Esophagus (tissue), 2 donors: ENCODE measurements around the gene HIGD1A. TPM values are rescaled to one million over a fixed set of nuclear protein-coding genes. Genes with fewer than 3 reads are reported as not detected.

Experiments used
- H3K27ac ChIP-seq, 2 donors: one replicate each; pipeline ENCODE4 v1.5.1; 2013; ENCODE audit warnings: low read depth in 2 of 2, mild to moderate bottlenecking in 2 of 2, inconsistent platforms in 1 of 2, low read length in 1 of 2, moderate library complexity in 1 of 2
- H3K27me3 ChIP-seq, 2 donors: one replicate each; pipeline ENCODE4 v1.6.1; 2013; ENCODE audit warnings: low read length in 2 of 2, control low read depth in 1 of 2, mild to moderate bottlenecking in 1 of 2; ENCODE audit not compliant: insufficient read depth in 2 of 2, control insufficient read depth in 1 of 2
- H3K36me3 ChIP-seq, 2 donors: one replicate each; pipeline ENCODE4 v1.6.1; 2013; ENCODE audit warnings: low read length in 1 of 2; ENCODE audit not compliant: control insufficient read depth in 2 of 2, insufficient read depth in 2 of 2
- H3K4me1 ChIP-seq, 2 donors: one replicate each; pipeline ENCODE4 v1.6.1; 2013; ENCODE audit warnings: low read length in 1 of 2; ENCODE audit not compliant: control insufficient read depth in 2 of 2, insufficient read depth in 2 of 2
- H3K4me3 ChIP-seq, 2 donors: one replicate each; pipeline ENCODE4 v1.5.1; 2013; ENCODE audit warnings: low read length in 2 of 2, mild to moderate bottlenecking in 2 of 2, low read depth in 1 of 2, moderate library complexity in 1 of 2
- H3K9me3 ChIP-seq, 2 donors: one replicate each; pipeline ENCODE4 v1.6.1; 2013; ENCODE audit warnings: mild to moderate bottlenecking in 2 of 2, low read depth in 1 of 2, low read length in 1 of 2, moderate library complexity in 1 of 2; ENCODE audit not compliant: control insufficient read depth in 2 of 2, insufficient read depth in 1 of 2
- WGBS, 2 donors: extraction: QIAGEN DNeasy Blood & Tissue Kit; methylation state at CpG; one replicate each; pipeline ENCODE4 v1.1.7; 2013; 5-methylcytosine and 5-hydroxymethylcytosine counted together
- polyA plus RNA-seq, 2 donors: library from polyadenylated mRNA; stranded (reverse); fragments of 200-250 nt; gene quantifications; one replicate each; pipeline ENCODE4 v1.2.3, GENCODE V29; 2013
- donor health status: healthy with polysubstance abuse.
- donor health status: Bipolar disorder and iron deficiency.

Gene HIGD1A
- polyA plus RNA-seq, result 100 to 1,000 TPM; 137 to 161 TPM

- H3K4me3 ChIP-seq, result peak within 1 kb of the TSS; percentile 75 to 81
- WGBS, 2 donors, result 1% methylated on average over 63 of the region's 63 CpGs
Observed at GRCh38 chr3:42804106-42804830, at the start of gene HIGD1A. TSS of gene HIGD1A (minus strand) at chr3:42804490. CDS start at chr3:42794253, 10,237 bp downstream.

GRCh38 chr3:42853739-42854302, 49.5 kb upstream of the HIGD1A start:
- Histone ChIP-seq H3K27ac (no peak overlapping the region), H3K27me3 (no peaks in the 10 kb centered on the region), H3K4me3 (no peak overlapping the region), H3K36me3 (no peaks in the 10 kb centered on the region), H3K9me3 (no peaks in the 10 kb centered on the region), H3K4me1 (peaks cover 0 to 3% of the 10 kb centered on the region in 2 donors)
- 73 to 77% methylated on average over 4 of the region's 4 CpGs for WGBS, 2 donors

More at GRCh38 chr3:42804106-42804830, at the start of gene HIGD1A:
- Histone ChIP-seq H3K36me3 (no peaks in the 10 kb centered on the region), H3K9me3 (no peaks in the 10 kb centered on the region), H3K27ac (peak within 1 kb of the TSS; percentile 94 to 99), H3K27me3 (no peaks in the 10 kb centered on the region), H3K4me1 (peaks cover 0 to 6% of the 10 kb centered on the region in 2 donors)

DNA sequence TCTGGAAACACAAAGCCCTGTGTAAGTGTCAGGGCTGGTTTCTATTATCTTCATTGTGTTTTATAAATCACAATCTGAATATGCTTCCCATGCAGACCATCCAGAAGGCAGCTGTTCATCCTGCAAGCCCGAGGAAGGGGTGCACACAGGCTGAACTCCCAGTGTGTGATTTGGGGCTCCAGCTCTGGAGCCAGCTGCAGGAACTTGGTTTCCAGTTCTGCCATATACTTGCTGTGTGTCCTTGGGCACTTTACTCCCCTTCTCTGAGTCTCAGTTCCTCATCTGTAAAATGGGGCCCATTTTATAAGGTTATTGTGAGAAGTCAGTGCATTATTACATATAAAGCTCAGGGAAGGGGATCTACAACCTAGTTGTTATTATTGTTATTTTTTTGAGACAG, 48.8 kb upstream of the HIGD1A start:
- H3K36me3 ChIP-seq, result no peaks in the 10 kb centered on the region
- H3K27me3 ChIP-seq, result no peaks in the 10 kb centered on the region
- no peak overlapping the region for H3K27ac ChIP-seq
- 74 to 79% methylated on average over 1 of the region's 1 CpG for WGBS, 2 donors
- H3K4me3 ChIP-seq, result no peak overlapping the region
- H3K9me3 ChIP-seq, result no peaks in the 10 kb centered on the region
- peaks cover 0 to 3% of the 10 kb centered on the region in 2 donors for H3K4me1 ChIP-seq

GRCh38 chr3:42852441-42852840, 48.2 kb upstream of the HIGD1A start:
- 46 to 59% methylated on average over 2 of the region's 2 CpGs for WGBS, 2 donors
- Histone ChIP-seq H3K9me3 (no peaks in the 10 kb centered on the region), H3K4me1 (peaks cover 0 to 3% of the 10 kb centered on the region in 2 donors), H3K4me3 (no peak overlapping the region), H3K27ac (no peak overlapping the region), H3K36me3 (no peaks in the 10 kb centered on the region), H3K27me3 (no peaks in the 10 kb centered on the region)

DNA sequence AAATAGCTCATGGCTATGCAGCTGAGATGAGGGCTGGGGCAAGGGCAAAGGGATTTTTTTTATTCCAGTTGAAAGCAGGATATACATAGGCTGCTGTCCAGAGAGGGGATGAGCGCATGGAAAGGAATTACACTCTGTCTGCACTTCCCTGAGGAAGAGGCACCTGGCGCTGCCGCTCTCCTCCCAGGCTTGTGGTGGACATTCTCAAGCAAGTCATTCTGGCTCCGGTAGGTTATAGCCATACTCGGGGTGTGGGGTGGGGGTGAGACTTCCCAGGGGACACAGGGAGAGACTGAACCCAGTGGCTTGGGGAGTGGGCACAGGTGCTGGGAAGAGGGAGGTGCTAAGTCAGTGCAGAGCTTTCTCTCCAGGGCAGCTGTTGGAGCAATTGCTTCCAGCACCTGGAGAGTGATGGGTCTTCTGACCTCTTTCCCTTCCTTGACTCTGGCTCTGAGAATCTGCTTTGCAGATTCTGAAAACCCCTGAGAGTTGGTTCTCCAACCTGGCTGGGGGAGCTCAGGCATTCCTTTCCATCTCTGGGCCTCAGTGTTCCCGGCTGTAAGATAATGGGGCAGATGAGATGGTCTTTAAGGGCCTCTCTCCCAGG, 47.0 kb upstream of the HIGD1A start:
- H3K27ac ChIP-seq, result no peak overlapping the region
- 92 to 93% methylated on average over 6 of the region's 6 CpGs for WGBS, 2 donors
- H3K36me3 ChIP-seq, result no peaks in the 10 kb centered on the region
- no peak overlapping the region for H3K4me3 ChIP-seq
- no peaks in the 10 kb centered on the region for H3K27me3 ChIP-seq
- H3K4me1 ChIP-seq, result peaks cover 0 to 3% of the 10 kb centered on the region in 2 donors
- H3K9me3 ChIP-seq, result no peaks in the 10 kb centered on the region

DNA sequence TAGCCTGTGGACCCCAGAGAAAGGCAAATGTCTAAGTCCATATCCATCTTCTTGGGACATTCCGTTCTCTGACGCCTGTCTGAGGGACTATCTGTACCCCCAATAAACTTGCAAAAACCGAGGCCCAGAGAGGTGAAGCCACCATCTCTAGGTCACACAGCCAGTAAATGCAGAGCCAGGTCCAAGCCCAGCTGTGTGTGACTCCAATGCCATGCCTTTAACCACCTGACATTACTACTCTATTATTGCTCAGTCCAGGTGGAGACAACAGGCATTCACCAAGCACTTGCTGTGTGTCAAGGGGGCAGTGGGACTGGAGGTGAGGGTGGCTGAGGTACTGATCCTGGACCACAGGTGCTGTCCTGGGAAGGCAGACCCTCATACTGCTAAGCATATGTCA, 46.0 kb upstream of the HIGD1A start:
- Histone ChIP-seq H3K4me1 (peaks cover 0 to 4% of the 10 kb centered on the region in 2 donors), H3K9me3 (no peaks in the 10 kb centered on the region), H3K4me3 (no peak overlapping the region), H3K36me3 (no peaks in the 10 kb centered on the region), H3K27me3 (no peaks in the 10 kb centered on the region), H3K27ac (no peak overlapping the region)
- WGBS, 2 donors, result 93 to 95% methylated on average over 3 of the region's 3 CpGs

DNA sequence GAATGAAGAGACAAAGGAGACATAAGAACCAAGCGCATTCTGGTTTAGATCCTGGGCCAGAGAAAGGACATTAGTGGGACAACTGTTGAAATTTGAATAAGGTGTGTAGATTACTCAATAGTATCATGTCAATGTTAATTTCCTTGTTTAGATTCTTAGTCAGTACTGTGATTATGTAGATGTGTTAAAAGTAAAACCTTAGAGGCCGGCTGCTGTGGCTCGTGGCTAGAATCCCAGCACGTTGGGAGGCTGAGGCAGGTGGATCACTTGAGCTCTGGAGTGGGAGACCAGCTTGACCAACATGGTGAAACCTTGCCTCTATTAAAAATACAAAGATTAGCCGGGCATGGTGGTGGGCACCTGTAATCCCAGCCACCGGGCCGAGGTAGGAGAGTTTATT, 44.7 kb upstream of the HIGD1A start:
- H3K36me3 ChIP-seq, result no peaks in the 10 kb centered on the region
- no peak overlapping the region for H3K27ac ChIP-seq
- H3K4me3 ChIP-seq, result no peak overlapping the region
- H3K27me3 ChIP-seq, result no peaks in the 10 kb centered on the region
- H3K4me1 ChIP-seq, result peaks cover 0 to 7% of the 10 kb centered on the region in 2 donors
- 90 to 96% methylated on average over 7 of the region's 7 CpGs for WGBS, 2 donors
- H3K9me3 ChIP-seq, result no peaks in the 10 kb centered on the region

DNA sequence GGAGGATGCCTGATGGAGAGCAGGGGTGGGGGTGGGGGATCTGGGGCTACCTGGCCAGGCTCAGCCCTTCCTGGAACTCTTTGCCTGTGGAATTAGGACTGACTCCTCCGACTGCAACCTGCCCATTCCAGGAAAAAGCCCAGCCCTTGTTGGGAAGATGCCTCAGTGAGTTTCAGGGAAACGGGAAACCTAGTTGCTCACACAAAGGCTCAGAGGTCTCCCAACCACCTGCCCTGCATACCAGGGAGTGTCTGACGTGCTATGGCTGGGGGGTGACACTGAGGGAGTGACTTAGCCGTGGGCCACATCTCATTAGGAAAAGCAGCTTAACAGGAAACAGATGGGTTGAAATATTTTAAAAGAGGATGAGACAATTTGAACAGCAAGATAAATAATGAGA, 43.4 kb upstream of the HIGD1A start:
- no peak overlapping the region for H3K4me3 ChIP-seq
- 38 to 42% methylated on average over 4 of the region's 4 CpGs for whole genome bisulfite sequencing, 2 donors
- no peaks in the 10 kb centered on the region for H3K9me3 ChIP-seq
- H3K27ac ChIP-seq, result no peak overlapping the region
- peaks cover 0 to 7% of the 10 kb centered on the region in 2 donors for H3K4me1 ChIP-seq
- H3K36me3 ChIP-seq, result no peaks in the 10 kb centered on the region
- no peaks in the 10 kb centered on the region for H3K27me3 ChIP-seq

- H3K4me3 ChIP-seq, result no peak overlapping the region
- H3K9me3 ChIP-seq, result no peaks in the 10 kb centered on the region
- no peaks in the 10 kb centered on the region for H3K36me3 ChIP-seq
- H3K27me3 ChIP-seq, result no peaks in the 10 kb centered on the region
- H3K27ac ChIP-seq, result peak overlapping the region in 1 of 2 donors; percentile 69
- WGBS, 2 donors, result 47% methylated on average over 5 of the region's 5 CpGs
- peaks cover 0 to 7% of the 10 kb centered on the region in 2 donors for H3K4me1 ChIP-seq
Observed at GRCh38 chr3:42846685-42847522, 42.6 kb upstream of the HIGD1A start.
